ENCODE data around the gene GULP1. TPM values are rescaled to one million over a fixed set of nuclear protein-coding genes. Genes with fewer than 3 reads are reported as not detected.

GULP1 gene
- total and polyA plus RNA-seq, 7 donors, result 3.5 to 56.1 (median 50.9) TPM

DNA sequence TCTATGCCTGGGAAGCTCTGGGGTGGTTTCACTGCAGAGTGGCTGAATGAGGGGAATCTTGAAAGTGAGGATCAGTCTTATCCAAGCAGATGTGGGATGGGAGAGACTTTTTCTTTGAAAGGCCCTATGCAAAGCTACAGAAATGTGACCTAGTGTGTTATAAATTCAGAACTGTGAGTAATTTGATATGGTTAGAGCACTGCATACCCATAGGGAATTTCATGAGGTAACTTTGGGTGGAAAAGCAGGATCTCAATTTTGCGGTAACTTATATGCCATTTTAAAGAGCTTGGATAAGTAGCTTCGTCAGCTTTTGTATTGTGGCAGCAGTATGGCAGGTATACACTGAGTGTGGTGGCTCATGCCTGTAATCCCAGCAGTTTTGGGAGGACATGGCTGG lies 40.9 kb downstream of the GULP1 start:
- Histone ChIP-seq H3K4me1 (peaks cover 0 to 38% (median 17%) of the 10 kb centered on the region in 4 donors), H3K9me3 (no peaks in the 10 kb centered on the region), H3K27me3 (no peaks in the 10 kb centered on the region), H3K4me3 (no peak overlapping the region), H3K27ac (peak overlapping the region in 2 of 4 donors; percentile 12 to 35), H3K36me3 (no peaks in the 10 kb centered on the region)
- no peak for TF ChIP-seq POLR2AphosphoS5 (IDR thresholded peaks at IDR 0.05)
- TF ChIP-seq, protein P1, sequence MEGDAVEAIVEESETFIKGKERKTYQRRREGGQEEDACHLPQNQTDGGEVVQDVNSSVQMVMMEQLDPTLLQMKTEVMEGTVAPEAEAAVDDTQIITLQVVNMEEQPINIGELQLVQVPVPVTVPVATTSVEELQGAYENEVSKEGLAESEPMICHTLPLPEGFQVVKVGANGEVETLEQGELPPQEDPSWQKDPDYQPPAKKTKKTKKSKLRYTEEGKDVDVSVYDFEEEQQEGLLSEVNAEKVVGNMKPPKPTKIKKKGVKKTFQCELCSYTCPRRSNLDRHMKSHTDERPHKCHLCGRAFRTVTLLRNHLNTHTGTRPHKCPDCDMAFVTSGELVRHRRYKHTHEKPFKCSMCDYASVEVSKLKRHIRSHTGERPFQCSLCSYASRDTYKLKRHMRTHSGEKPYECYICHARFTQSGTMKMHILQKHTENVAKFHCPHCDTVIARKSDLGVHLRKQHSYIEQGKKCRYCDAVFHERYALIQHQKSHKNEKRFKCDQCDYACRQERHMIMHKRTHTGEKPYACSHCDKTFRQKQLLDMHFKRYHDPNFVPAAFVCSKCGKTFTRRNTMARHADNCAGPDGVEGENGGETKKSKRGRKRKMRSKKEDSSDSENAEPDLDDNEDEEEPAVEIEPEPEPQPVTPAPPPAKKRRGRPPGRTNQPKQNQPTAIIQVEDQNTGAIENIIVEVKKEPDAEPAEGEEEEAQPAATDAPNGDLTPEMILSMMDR (IDR thresholded peaks at IDR 0.05), result no peak
- TF ChIP-seq EP300 (IDR thresholded peaks at IDR 0.05), result no peak
- TF ChIP-seq POLR2A (IDR thresholded peaks at IDR 0.05), result no peak
- intact Hi-C loops (cut with DNase I), result no loop called here
- no peak for DNase-seq
- WGBS, 2 donors, result 93 to 95% methylated on average over 2 of the region's 2 CpGs

DNA sequence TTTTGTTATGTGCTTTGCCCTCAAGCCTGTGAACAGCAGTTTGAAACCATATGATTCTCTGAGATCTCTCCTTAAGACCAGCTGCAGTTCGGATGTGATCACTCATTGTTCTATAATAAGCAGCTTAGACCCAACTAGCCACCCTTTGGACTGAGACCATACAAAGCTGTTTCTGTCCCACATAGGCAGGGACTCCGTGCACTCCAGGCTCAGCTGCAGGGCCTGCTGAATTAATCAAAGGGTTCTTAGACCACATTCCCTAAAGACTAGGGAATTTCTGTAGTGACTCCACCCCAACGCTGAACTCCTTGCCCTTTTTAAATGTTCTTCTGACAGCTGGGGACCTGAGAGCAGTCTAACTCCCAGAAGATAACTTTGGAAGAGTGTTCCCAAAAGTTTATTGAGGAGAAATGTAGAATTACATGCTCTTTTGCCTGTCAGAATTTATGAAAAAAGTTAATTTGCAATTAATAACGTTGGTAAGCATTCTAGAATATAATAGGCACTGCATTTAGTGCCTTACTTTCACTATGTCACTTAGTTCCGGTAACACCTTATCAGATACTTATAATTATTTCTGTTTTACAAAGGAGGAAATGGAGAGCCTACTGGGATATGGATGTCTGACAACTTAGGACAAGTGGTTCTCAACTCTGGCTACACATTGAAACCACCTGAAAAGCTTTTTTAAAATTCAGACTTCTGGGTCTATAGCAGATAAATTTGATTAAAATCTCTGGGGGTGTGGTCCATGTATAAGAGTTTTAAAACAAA lies 42.3 kb downstream of the GULP1 start:
- Histone ChIP-seq H3K4me3 (no peak overlapping the region), H3K36me3 (no peaks in the 10 kb centered on the region), H3K27me3 (no peaks in the 10 kb centered on the region), H3K9me3 (no peaks in the 10 kb centered on the region), H3K27ac (peak overlapping the region; percentile 6 to 38 (median 22)), H3K4me1 (peaks cover 0 to 39% (median 17%) of the 10 kb centered on the region in 4 donors)
- intact Hi-C loops (cut with DNase I), result no loop called here
- no peak for DNase-seq
- 59 to 65% methylated on average over 5 of the region's 5 CpGs for WGBS, 2 donors
- TF ChIP-seq POLR2A (IDR thresholded peaks at IDR 0.05), result no peak
- TF ChIP-seq EP300 (IDR thresholded peaks at IDR 0.05), result no peak
- TF ChIP-seq, protein P1 (IDR thresholded peaks at IDR 0.05), result no peak
- TF ChIP-seq POLR2AphosphoS5 (IDR thresholded peaks at IDR 0.05), result peak in 2 of 4 donors; percentile 9 to 13

DNA sequence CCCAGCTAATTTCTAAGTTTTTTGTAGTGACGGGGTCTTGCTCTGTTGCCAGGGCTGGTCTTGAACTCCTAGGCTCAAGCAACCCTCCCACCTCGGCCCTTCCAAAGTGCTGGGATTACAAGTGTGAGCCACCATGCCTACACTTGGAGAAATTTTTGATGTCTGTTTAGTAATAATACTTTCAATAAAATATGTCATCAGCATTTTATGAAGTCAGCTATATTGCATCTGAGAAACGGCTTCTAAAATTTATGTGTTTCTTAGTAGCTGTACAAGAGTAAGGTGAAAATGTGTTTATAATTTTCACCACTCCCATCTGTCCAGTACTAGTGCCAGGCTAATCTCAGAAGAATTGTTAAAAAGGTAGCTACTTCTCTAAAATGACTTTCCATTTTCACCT lies 46.8 kb downstream of the GULP1 start:
- TF ChIP-seq POLR2AphosphoS5 (IDR thresholded peaks at IDR 0.05) (no peak), EP300 (IDR thresholded peaks at IDR 0.05) (no peak), POLR2A (IDR thresholded peaks at IDR 0.05) (no peak)
- TF ChIP-seq, protein P1 (IDR thresholded peaks at IDR 0.05), result no peak
- 90% methylated on average over 3 of the region's 3 CpGs for WGBS, 2 donors
- DNase-seq, result no peak
- Histone ChIP-seq H3K36me3 (no peaks in the 10 kb centered on the region), H3K9me3 (no peaks in the 10 kb centered on the region), H3K4me3 (no peak overlapping the region), H3K27me3 (no peaks in the 10 kb centered on the region), H3K27ac (no peak overlapping the region), H3K4me1 (peaks cover 0 to 10% (median 3%) of the 10 kb centered on the region in 4 donors)
- intact Hi-C loops (cut with DNase I), result no loop called here

DNA sequence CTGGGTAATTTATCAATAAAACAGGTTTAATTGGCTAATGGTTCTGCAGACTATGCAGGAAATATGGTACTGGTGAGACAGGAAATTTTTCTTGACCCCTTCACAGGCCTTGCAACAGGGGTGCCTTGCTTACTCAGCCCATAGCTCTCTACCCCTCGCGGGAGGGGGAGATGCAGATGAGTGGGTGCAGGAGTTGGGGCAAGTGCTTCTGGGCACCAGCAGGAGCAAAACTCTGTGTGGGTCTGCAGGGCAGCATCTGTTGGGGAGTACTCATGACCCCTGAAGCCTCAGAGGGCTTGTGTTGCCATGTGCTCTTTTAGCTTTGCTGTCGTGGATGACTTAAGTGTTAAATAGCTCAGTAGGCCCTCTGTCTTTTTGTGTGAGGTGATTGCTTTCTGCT lies 48.6 kb downstream of the GULP1 start:
- Histone ChIP-seq H3K4me3 (no peak overlapping the region), H3K27ac (no peak overlapping the region), H3K36me3 (no peaks in the 10 kb centered on the region), H3K27me3 (no peaks in the 10 kb centered on the region), H3K4me1 (peaks cover 0 to 9% (median 0%) of the 10 kb centered on the region in 4 donors), H3K9me3 (no peaks in the 10 kb centered on the region)
- no peak for DNase-seq
- TF ChIP-seq POLR2AphosphoS5 (IDR thresholded peaks at IDR 0.05) (no peak), EP300 (IDR thresholded peaks at IDR 0.05) (no peak)
- WGBS, 2 donors, result 87 to 94% methylated on average over 3 of the region's 3 CpGs
- intact Hi-C loops (cut with DNase I), result no loop called here

DNA sequence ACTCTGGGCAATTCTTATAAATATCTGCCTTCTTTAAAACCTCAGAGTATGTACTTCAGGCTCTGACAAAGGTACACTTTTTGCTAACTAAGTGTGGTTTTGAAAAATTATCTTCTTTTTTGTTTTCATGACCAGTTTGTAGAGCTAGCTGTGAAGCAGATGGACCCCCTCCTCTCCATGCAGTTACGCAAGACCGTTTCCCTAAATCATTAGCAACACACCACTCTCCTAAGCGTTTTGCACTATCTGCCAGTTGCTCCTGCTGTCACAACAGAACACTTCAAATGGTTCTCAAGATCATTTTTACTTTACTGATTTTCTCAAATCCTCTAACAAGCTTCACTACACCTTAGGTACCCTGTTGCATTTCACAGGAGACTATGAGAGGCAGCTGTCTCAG lies 53.3 kb downstream of the GULP1 start:
- TF ChIP-seq POLR2AphosphoS5 (IDR thresholded peaks at IDR 0.05) (no peak), POLR2A (IDR thresholded peaks at IDR 0.05) (no peak), EP300 (IDR thresholded peaks at IDR 0.05) (no peak)
- TF ChIP-seq, protein P1 (IDR thresholded peaks at IDR 0.05), result no peak
- no peak overlapping the region for H3K27ac ChIP-seq
- no peak for DNase-seq
- H3K4me3 ChIP-seq, result no peak overlapping the region
- H3K4me1 ChIP-seq, result peaks cover 0 to 23% (median 9%) of the 10 kb centered on the region in 4 donors
- intact Hi-C loops (cut with DNase I), result no loop called here
- no peaks in the 10 kb centered on the region for H3K27me3 ChIP-seq
- WGBS, 2 donors, result 71 to 73% methylated on average over 3 of the region's 3 CpGs
- H3K9me3 ChIP-seq, result no peaks in the 10 kb centered on the region
- no peaks in the 10 kb centered on the region for H3K36me3 ChIP-seq
